ENCODE results near the gene PDE6D. TPM values are rescaled to one million over a fixed set of nuclear protein-coding genes. Genes with fewer than 3 reads are reported as not detected.

The PDE6D gene
- total and polyA plus RNA-seq, 2 of the 13 experiments (the other 11 are each of a cell fraction or from before 2014, with no cell fraction given) = 14.1 to 23.2 TPM

GRCh38 chr2:231820786-231821303 is 39.8 kb upstream of the PDE6D start (continued):
- no peak for TF ChIP-seq ATF6 (CRISPR knock-in tag; conservative IDR thresholded peaks at IDR 0.05)
- no peak for TF ChIP-seq ZNF556 (CRISPR knock-in tag; IDR thresholded peaks at IDR 0.05; ENCODE audit: borderline replicate concordance)
- no peak for TF ChIP-seq SALL2 (CRISPR knock-in tag; IDR thresholded peaks at IDR 0.05)
- no peak for TF ChIP-seq ZMYM4 (CRISPR knock-in tag; IDR thresholded peaks at IDR 0.05)
- TF ChIP-seq CREB3 (CRISPR knock-in tag; IDR thresholded peaks at IDR 0.05) = no peak

DNA sequence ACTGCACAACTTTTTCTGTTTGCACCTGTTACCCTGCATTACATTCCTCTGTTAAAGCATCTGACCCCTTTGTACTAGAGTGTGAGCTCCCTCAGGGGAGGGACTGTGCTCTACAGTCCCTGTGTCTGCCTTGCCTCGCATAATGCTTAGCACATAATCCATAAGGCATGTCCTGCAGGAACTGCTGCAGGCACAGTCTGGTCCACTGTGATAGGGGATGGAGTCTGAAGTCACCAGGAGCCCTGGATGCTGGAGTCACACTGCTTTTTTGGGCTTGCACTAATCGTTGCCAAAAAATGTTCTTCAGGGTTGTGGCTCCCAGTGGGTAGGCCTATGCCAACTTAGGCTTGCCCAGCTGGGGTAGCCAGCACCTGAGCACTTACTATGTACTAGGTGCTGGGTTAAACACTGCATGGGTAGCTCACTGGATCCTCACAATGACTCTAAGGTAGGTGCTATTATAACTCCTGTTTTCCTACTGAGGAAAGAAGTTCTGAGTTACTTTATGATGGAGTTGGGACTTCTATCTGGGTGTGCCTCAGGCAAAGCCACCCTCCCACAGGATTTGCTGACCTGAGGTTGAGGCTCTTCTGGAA is 38.5 kb upstream of the PDE6D start:
- ATAC-seq = peak; percentile 65
- in situ Hi-C loops (cut with HindIII; ENCODE audit: extremely low pct_ligation_motif_present, low pct_unique_long_range_greater_than_20kb) (loop anchor here (10.0 kb wide), 1 partner anchor 45 kb away; no protein-coding TSS in a partner anchor), intact Hi-C loops (cut with micrococcal nuclease; ENCODE audit: unreplicated experiment) (no loop called here)
- FAIRE-seq = no peak
- 0 out of 2 replicates have a peak, but pooled peaks cover 5% of the 10 kb centered on the region for H3K4me1 ChIP-seq (ENCODE audit: insufficient read depth, low read length)
- H2AFZ ChIP-seq (ENCODE audit: low read length) = no peak overlapping the region
- no peaks in the 10 kb centered on the region for H3K79me2 ChIP-seq (ENCODE audit: insufficient read depth, low read length)
- POLR2A ChIA-PET = no interaction called here
- no TSS peak for BruUV-seq (replicated peaks)
- no peak overlapping the region for H3K4me3 ChIP-seq (replicated peaks in 1 of 3; ENCODE audit: insufficient read depth in 1 of 3, low read depth in 2 of 3, low read length in 3 of 3)
- H3K4me2 ChIP-seq (ENCODE audit: low read depth, low read length) = no peak overlapping the region
- no peak overlapping the region for H3K9ac ChIP-seq (ENCODE audit: insufficient read depth, low read depth, low read length)
- 0 out of 5 replicates have a peak, but pooled peaks cover 0 to 2% of the 10 kb centered on the region in 2 experiments for H3K27me3 ChIP-seq (ENCODE audit: control insufficient read depth in 1 of 2, insufficient read depth in 2 of 2, low read length in 2 of 2)
- no peaks in the 10 kb centered on the region for H4K20me1 ChIP-seq (ENCODE audit: insufficient read depth, low read length)
- CTCF ChIA-PET (ENCODE audit: low intra/inter-chr PET ratio, low total read pairs) = no interaction called here
- H3K27ac ChIP-seq (ENCODE audit: extremely low read length, insufficient read depth, low read length) = no peak overlapping the region
- H3K9me3 ChIP-seq (ENCODE audit: low read length) = no peaks in the 10 kb centered on the region
- DNase-seq (ENCODE audit: low spot score) = peak; percentile 1
- H3K36me3 ChIP-seq (replicated peaks in 1 of 2; ENCODE audit: control insufficient read depth in 1 of 2, insufficient read depth in 2 of 2, low read length in 2 of 2) = no peaks in the 10 kb centered on the region
- WGBS (ENCODE audit: low lambda C conversion rate) = 27% methylated on average over 2 of the region's 2 CpGs
- no peak for TF ChIP-seq ZNF33B (CRISPR knock-in tag; IDR thresholded peaks at IDR 0.05)
- no peak for TF ChIP-seq ZNF468 (CRISPR knock-in tag; IDR thresholded peaks at IDR 0.05)
- TF ChIP-seq FOXP4 (CRISPR knock-in tag; IDR thresholded peaks at IDR 0.05) = no peak
- TF ChIP-seq ZNF136 (CRISPR knock-in tag; IDR thresholded peaks at IDR 0.05; ENCODE audit: low read depth) = no peak
- no peak for TF ChIP-seq HDAC6 (IDR thresholded peaks at IDR 0.05; ENCODE audit: low read depth, low read length)
- TF ChIP-seq NR0B2 (CRISPR knock-in tag; IDR thresholded peaks at IDR 0.05) = no peak
- no peak for TF ChIP-seq ZFP37 (CRISPR knock-in tag; IDR thresholded peaks at IDR 0.05; ENCODE audit: borderline replicate concordance)
- no peak for TF ChIP-seq ZNF337 (CRISPR knock-in tag; IDR thresholded peaks at IDR 0.05; ENCODE audit: borderline replicate concordance, low read depth)
- TF ChIP-seq ZNF547 (CRISPR knock-in tag; IDR thresholded peaks at IDR 0.05) = no peak
- TF ChIP-seq POGZ (CRISPR knock-in tag; IDR thresholded peaks at IDR 0.05) = no peak
- TF ChIP-seq ZNF703 (CRISPR knock-in tag; IDR thresholded peaks at IDR 0.05; ENCODE audit: borderline replicate concordance) = no peak
- no peak for TF ChIP-seq PRPF4 (IDR thresholded peaks at IDR 0.05; ENCODE audit: low read depth, low read length, poor library complexity, severe bottlenecking)
- TF ChIP-seq ZFY (CRISPR knock-in tag; IDR thresholded peaks at IDR 0.05) = no peak
